Nucleus accumbens (tissue), 56 donors: Measurements from ENCODE around the gene AMFR.

ENCODE experiments used
- DNase-seq, 56 donors: peaks; one replicate each; lab custom pipeline; 2025; lab: John Stamatoyannopoulos, UW

Gene AMFR

GRCh38 chr16:56350491-56351405 lies 74.6 kb downstream of the AMFR start:
- no peak for DNase-seq

GRCh38 chr16:56349711-56350161 lies 75.6 kb downstream of the AMFR start:
- no peak for DNase-seq

- DNase-seq: no peak
These were observed 76.3 kb downstream of the AMFR start for GRCh38 chr16:56349086-56349415.

GRCh38 chr16:56348168-56349085 lies 76.9 kb downstream of the AMFR start:
- no peak for DNase-seq

- DNase-seq: no peak
These were observed 77.7 kb downstream of the AMFR start for GRCh38 chr16:56347670-56348069.

GRCh38 chr16:56347166-56347565 lies 78.2 kb downstream of the AMFR start:
- DNase-seq: no peak

- DNase-seq: no peak
These were observed 79.0 kb downstream of the AMFR start for GRCh38 chr16:56346131-56346890.

GRCh38 chr16:56345406-56346050 lies 79.8 kb downstream of the AMFR start:
- DNase-seq: no peak

- DNase-seq: no peak
These were observed 80.6 kb downstream of the AMFR start for GRCh38 chr16:56344518-56345405.

- peak in 2 of 56 donors; percentile 19 to 33 for DNase-seq
These were observed 81.5 kb downstream of the AMFR start for GRCh38 chr16:56343661-56344517.

- DNase-seq: no peak
These were observed 83.5 kb downstream of the AMFR start for GRCh38 chr16:56341656-56342399.

- DNase-seq: no peak
These were observed 84.4 kb downstream of the AMFR start for GRCh38 chr16:56340864-56341365.

- no peak for DNase-seq
These were observed 84.9 kb downstream of the AMFR start for GRCh38 chr16:56340416-56340815.

GRCh38 chr16:56339431-56340195 lies 85.7 kb downstream of the AMFR start:
- DNase-seq: no peak

- DNase-seq: peak in 2 of 56 donors; percentile 25 to 32
These were observed 86.6 kb downstream of the AMFR start for GRCh38 chr16:56338566-56339318.
